Measurements from ENCODE around the gene ARHGEF38.

ARHGEF38 gene

DNA sequence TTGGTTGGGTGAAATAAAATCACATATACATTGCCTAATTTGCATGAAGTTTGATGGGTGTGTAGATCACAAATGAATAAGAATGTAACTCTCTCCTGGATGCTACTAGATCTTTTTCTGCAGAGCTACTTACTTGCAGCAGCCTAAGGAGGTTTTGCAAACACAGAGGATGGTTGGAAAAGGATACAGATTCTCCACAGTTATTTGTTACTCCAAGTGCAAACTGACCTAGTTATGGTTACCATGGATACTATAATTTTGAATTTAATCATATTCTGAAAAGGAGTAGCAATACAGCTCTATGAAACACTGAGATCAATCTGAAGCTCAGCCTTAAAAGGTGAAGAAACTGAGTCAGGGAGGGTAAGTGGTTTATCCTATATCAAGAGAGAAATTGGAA, 9.1 kb upstream of the ARHGEF38 start:
- Histone ChIP-seq H3K27ac (replicated peaks) (no peak overlapping the region), H3K27me3 (ENCODE audit: insufficient read depth, poor library complexity, severe bottlenecking) (no peaks in the 10 kb centered on the region), H3K4me3 (replicated peaks; ENCODE audit: insufficient read depth, low read length) (no peak overlapping the region)
- no peak for DNase-seq (ENCODE audit: low read depth in 1 of 2, low spot score in 1 of 2)
- TF ChIP-seq, protein P1, sequence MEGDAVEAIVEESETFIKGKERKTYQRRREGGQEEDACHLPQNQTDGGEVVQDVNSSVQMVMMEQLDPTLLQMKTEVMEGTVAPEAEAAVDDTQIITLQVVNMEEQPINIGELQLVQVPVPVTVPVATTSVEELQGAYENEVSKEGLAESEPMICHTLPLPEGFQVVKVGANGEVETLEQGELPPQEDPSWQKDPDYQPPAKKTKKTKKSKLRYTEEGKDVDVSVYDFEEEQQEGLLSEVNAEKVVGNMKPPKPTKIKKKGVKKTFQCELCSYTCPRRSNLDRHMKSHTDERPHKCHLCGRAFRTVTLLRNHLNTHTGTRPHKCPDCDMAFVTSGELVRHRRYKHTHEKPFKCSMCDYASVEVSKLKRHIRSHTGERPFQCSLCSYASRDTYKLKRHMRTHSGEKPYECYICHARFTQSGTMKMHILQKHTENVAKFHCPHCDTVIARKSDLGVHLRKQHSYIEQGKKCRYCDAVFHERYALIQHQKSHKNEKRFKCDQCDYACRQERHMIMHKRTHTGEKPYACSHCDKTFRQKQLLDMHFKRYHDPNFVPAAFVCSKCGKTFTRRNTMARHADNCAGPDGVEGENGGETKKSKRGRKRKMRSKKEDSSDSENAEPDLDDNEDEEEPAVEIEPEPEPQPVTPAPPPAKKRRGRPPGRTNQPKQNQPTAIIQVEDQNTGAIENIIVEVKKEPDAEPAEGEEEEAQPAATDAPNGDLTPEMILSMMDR (IDR thresholded peaks at IDR 0.05; ENCODE audit: insufficient read depth, low read length): no peak
- no peak for TF ChIP-seq SPI1 (IDR thresholded peaks at IDR 0.05; ENCODE audit: borderline replicate concordance, low read depth)
- TF ChIP-seq, protein P2, sequence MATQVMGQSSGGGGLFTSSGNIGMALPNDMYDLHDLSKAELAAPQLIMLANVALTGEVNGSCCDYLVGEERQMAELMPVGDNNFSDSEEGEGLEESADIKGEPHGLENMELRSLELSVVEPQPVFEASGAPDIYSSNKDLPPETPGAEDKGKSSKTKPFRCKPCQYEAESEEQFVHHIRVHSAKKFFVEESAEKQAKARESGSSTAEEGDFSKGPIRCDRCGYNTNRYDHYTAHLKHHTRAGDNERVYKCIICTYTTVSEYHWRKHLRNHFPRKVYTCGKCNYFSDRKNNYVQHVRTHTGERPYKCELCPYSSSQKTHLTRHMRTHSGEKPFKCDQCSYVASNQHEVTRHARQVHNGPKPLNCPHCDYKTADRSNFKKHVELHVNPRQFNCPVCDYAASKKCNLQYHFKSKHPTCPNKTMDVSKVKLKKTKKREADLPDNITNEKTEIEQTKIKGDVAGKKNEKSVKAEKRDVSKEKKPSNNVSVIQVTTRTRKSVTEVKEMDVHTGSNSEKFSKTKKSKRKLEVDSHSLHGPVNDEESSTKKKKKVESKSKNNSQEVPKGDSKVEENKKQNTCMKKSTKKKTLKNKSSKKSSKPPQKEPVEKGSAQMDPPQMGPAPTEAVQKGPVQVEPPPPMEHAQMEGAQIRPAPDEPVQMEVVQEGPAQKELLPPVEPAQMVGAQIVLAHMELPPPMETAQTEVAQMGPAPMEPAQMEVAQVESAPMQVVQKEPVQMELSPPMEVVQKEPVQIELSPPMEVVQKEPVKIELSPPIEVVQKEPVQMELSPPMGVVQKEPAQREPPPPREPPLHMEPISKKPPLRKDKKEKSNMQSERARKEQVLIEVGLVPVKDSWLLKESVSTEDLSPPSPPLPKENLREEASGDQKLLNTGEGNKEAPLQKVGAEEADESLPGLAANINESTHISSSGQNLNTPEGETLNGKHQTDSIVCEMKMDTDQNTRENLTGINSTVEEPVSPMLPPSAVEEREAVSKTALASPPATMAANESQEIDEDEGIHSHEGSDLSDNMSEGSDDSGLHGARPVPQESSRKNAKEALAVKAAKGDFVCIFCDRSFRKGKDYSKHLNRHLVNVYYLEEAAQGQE (IDR thresholded peaks at IDR 0.05; ENCODE audit: insufficient replicate concordance, low read depth): no peak
- TF ChIP-seq GABPA (IDR thresholded peaks at IDR 0.05; ENCODE audit: low read depth): no peak
- TF ChIP-seq POLR2AphosphoS5 (IDR thresholded peaks at IDR 0.05; ENCODE audit: low read depth): no peak

DNA sequence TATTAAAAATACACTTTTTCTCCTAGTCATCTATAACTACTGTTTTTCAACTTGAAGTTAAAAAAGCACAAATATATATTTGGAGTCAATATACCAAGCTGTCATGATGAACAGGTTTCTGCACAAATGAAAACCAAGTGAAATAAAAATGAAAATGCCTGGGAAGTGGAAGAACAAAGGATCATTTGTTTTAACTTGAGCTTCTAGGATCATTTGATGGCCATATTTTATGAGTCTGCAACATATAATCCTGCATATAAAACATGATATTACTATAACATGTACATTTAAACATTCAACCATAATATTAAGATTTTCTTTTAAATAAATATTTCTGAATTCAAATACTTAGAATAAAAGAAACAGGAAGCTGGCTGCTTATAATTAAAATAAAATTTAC, 8.5 kb upstream of the ARHGEF38 start:
- DNase-seq (ENCODE audit: low read depth in 1 of 2, low spot score in 1 of 2): no peak
- no peaks in the 10 kb centered on the region for H3K27me3 ChIP-seq (ENCODE audit: insufficient read depth, poor library complexity, severe bottlenecking)

DNA sequence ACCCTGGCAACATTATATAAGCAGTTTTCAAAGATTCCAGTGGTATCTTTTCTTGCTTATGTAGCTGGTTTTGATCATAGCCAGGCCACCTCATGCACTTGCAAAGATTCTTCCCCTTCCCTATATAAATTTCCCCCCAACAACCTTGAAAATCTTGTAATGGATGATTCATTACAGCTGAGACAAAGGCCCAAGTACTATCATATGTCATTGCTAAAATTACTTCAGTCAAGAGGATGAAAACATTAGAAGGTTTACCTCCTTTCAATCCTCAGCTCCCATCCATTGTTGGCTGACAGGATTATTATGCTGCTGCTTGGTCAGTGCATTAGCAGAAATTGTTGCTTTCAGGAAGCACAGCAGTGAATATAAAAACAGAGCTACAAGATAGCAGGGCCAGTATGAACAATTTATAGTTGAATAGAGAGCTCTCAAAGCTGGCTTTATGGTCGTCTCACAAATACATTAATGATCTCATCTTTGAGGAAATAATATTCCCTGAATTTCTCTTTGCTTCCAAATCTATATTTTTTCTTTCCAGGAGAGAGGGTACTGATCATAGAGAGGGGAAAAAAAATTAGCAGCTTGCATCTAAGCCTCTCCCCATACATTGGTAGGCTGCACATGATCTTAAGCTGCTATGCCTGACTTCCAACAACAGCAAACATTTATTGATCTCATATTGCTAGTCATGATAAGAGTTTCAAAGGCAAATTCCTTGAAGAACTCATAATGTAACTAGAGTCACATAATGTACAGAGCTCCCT, 7.7 kb upstream of the ARHGEF38 start:
- DNase-seq (ENCODE audit: low read depth in 1 of 2, low spot score in 1 of 2): no peak

More for the DNA sequence above, 8.5 kb upstream of the ARHGEF38 start:
- no peak overlapping the region for H3K4me3 ChIP-seq (replicated peaks; ENCODE audit: insufficient read depth, low read length)
- no peak overlapping the region for H3K27ac ChIP-seq (replicated peaks)
- TF ChIP-seq POLR2AphosphoS5 (IDR thresholded peaks at IDR 0.05; ENCODE audit: low read depth) (no peak), SPI1 (IDR thresholded peaks at IDR 0.05; ENCODE audit: borderline replicate concordance, low read depth) (no peak), GABPA (IDR thresholded peaks at IDR 0.05; ENCODE audit: low read depth) (no peak)
- TF ChIP-seq, protein P2 (IDR thresholded peaks at IDR 0.05; ENCODE audit: insufficient replicate concordance, low read depth): no peak
- TF ChIP-seq, protein P1 (IDR thresholded peaks at IDR 0.05; ENCODE audit: insufficient read depth, low read length): no peak

More for the DNA sequence above, 7.7 kb upstream of the ARHGEF38 start:
- TF ChIP-seq GABPA (IDR thresholded peaks at IDR 0.05; ENCODE audit: low read depth) (no peak), SPI1 (IDR thresholded peaks at IDR 0.05; ENCODE audit: borderline replicate concordance, low read depth) (no peak), POLR2AphosphoS5 (IDR thresholded peaks at IDR 0.05; ENCODE audit: low read depth) (no peak)
- TF ChIP-seq, protein P2 (IDR thresholded peaks at IDR 0.05; ENCODE audit: insufficient replicate concordance, low read depth): no peak
- TF ChIP-seq, protein P1 (IDR thresholded peaks at IDR 0.05; ENCODE audit: insufficient read depth, low read length): no peak
- Histone ChIP-seq H3K27ac (replicated peaks) (no peak overlapping the region), H3K4me3 (replicated peaks; ENCODE audit: insufficient read depth, low read length) (no peak overlapping the region), H3K27me3 (ENCODE audit: insufficient read depth, poor library complexity, severe bottlenecking) (no peaks in the 10 kb centered on the region)

All from HL-60 (cell line).